Stimulated activated CD8-positive, alpha-beta memory T cell treated with anti-CD3 and anti-CD28 coated beads, Interleukin-12 subunit alpha, Interleukin-12 subunit beta, amount 100 ng/mL, for 24 hours (primary cell): ENCODE data around the gene ADGRB3.
"Not testable (repeated sequence)": the region's sequence is repeated elsewhere in the genome, so short reads cannot be mapped to it uniquely, and the experiment has no call there.

ENCODE experiments used
- DNase-seq: peaks from one replicate; pipeline ENCODE4 v3.0.0-alpha.2; 2020; ENCODE audit errors: extremely low read depth

Gene ADGRB3

GRCh38 chr6:68740828-68741500 lies 105.9 kb downstream of the ADGRB3 start:
- no peak for DNase-seq

- DNase-seq = no peak
Measured at GRCh38 chr6:68741501-68742386, 106.7 kb downstream of the ADGRB3 start.

GRCh38 chr6:68743099-68743498 lies 108.0 kb downstream of the ADGRB3 start:
- DNase-seq = no peak

GRCh38 chr6:68744376-68744775 lies 109.3 kb downstream of the ADGRB3 start:
- DNase-seq = not testable (repeated sequence)

GRCh38 chr6:68746376-68746775 lies 111.3 kb downstream of the ADGRB3 start:
- no peak for DNase-seq

GRCh38 chr6:68747110-68747790 lies 112.2 kb downstream of the ADGRB3 start:
- DNase-seq = no peak

GRCh38 chr6:68747832-68748231 lies 112.8 kb downstream of the ADGRB3 start:
- DNase-seq = not testable (repeated sequence)

- DNase-seq = no peak
Measured at GRCh38 chr6:68754681-68755213, 119.7 kb downstream of the ADGRB3 start.

- DNase-seq = no peak
Measured at GRCh38 chr6:68756454-68757375, 121.6 kb downstream of the ADGRB3 start.

GRCh38 chr6:68757821-68758220 lies 122.7 kb downstream of the ADGRB3 start:
- no peak for DNase-seq

- DNase-seq = no peak
Measured at GRCh38 chr6:68758559-68758958, 123.5 kb downstream of the ADGRB3 start.

- no peak for DNase-seq
Measured at GRCh38 chr6:68760485-68760884, 125.4 kb downstream of the ADGRB3 start.

- no peak for DNase-seq
Measured at GRCh38 chr6:68760941-68761676, 126.0 kb downstream of the ADGRB3 start.

GRCh38 chr6:68761985-68762384 lies 126.9 kb downstream of the ADGRB3 start:
- no peak for DNase-seq

GRCh38 chr6:68771426-68771825 lies 136.3 kb downstream of the ADGRB3 start:
- DNase-seq = no peak

- DNase-seq = no peak
Measured at GRCh38 chr6:68774843-68775242, 139.8 kb downstream of the ADGRB3 start.

- DNase-seq = no peak
Measured at GRCh38 chr6:68776354-68776753, 141.3 kb downstream of the ADGRB3 start.

GRCh38 chr6:68777956-68778355 lies 142.9 kb downstream of the ADGRB3 start:
- DNase-seq = no peak

GRCh38 chr6:68778356-68779020 lies 143.4 kb downstream of the ADGRB3 start:
- no peak for DNase-seq

- DNase-seq = no peak
Measured at GRCh38 chr6:68779366-68779765, 144.3 kb downstream of the ADGRB3 start.
